Measurements from ENCODE around the gene HJURP.

Gene HJURP

GRCh38 chr2:233829193-233830110 is 24.9 kb downstream of the HJURP start:
- no peak for DNase-seq (ENCODE audit: low read depth)

GRCh38 chr2:233828546-233829192 is 25.7 kb downstream of the HJURP start:
- no peak for DNase-seq (ENCODE audit: low read depth)

- no peak for DNase-seq (ENCODE audit: low read depth)
These were observed 30.0 kb downstream of the HJURP start for GRCh38 chr2:233824373-233824772.

GRCh38 chr2:233823731-233824121 is 30.6 kb downstream of the HJURP start:
- DNase-seq (ENCODE audit: low read depth): no peak

GRCh38 chr2:233822781-233823730 is 31.3 kb downstream of the HJURP start:
- no peak for DNase-seq (ENCODE audit: low read depth)

GRCh38 chr2:233822101-233822771 is 32.1 kb downstream of the HJURP start:
- no peak for DNase-seq (ENCODE audit: low read depth)

GRCh38 chr2:233821709-233822100 is 32.6 kb downstream of the HJURP start:
- DNase-seq (ENCODE audit: low read depth): no peak

GRCh38 chr2:233821196-233821595 is 33.1 kb downstream of the HJURP start:
- no peak for DNase-seq (ENCODE audit: low read depth)

GRCh38 chr2:233820774-233821105 is 33.6 kb downstream of the HJURP start:
- DNase-seq (ENCODE audit: low read depth): no peak

- DNase-seq (ENCODE audit: low read depth): no peak
These were observed 34.2 kb downstream of the HJURP start for GRCh38 chr2:233819884-233820773.

GRCh38 chr2:233818639-233819621 is 35.4 kb downstream of the HJURP start:
- DNase-seq (ENCODE audit: low read depth): no peak

- DNase-seq (ENCODE audit: low read depth): no peak
These were observed 36.2 kb downstream of the HJURP start for GRCh38 chr2:233817995-233818638.

- DNase-seq (ENCODE audit: low read depth): peak; percentile 37
These were observed 36.9 kb downstream of the HJURP start for GRCh38 chr2:233817361-233817911.

- DNase-seq (ENCODE audit: low read depth): no peak
These were observed 37.6 kb downstream of the HJURP start for GRCh38 chr2:233816771-233817170.

- DNase-seq (ENCODE audit: low read depth): no peak
These were observed 38.0 kb downstream of the HJURP start for GRCh38 chr2:233816334-233816733.

- no peak for DNase-seq (ENCODE audit: low read depth)
These were observed 38.5 kb downstream of the HJURP start for GRCh38 chr2:233815861-233816260.

GRCh38 chr2:233814056-233814835 is 40.1 kb downstream of the HJURP start:
- DNase-seq (ENCODE audit: low read depth): peak; percentile 22

Measured in iris pigment epithelial cell (primary cell).